Activated effector memory CD4-positive, alpha-beta T cell treated with anti-CD3 and anti-CD28 coated beads, Interleukin-2, amount 50 U/mL, for 16 hours (primary cell): ENCODE data around the gene DUSP22.

ENCODE experiments used
- DNase-seq: peaks from one replicate; pipeline ENCODE4 v3.0.0-alpha.2; 2020

Gene DUSP22

DNA sequence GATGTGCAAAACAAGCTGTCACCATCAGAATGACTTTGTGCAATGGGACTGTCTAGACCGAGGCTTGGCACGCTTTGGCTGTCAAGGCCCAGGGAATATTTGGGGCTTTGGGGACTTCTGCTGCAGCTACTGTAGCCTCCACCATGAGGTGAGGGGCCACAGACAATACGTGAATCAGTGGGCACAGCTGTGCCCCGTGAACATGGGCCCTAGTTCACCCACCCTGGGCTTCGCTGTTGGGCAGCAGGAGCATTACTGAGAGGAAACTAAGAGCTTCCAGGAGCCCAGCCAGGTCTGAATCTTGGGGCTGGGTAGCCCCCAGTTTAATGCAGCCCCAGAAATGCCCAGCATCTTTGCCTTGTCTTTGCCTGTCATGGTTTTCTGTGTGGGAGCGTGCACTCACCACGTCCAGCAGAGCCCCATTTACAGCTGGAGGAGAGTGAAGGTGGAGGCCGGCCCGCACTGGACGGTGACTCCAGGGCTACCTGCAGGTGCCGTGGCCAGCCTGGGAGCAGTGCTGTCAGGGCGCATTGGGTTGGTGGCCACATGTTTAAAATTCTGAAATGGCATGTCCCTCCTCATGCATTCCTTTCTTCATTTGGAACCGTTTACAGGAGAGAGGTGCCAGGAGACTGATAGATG lies 34.7 kb downstream of the DUSP22 start:
- no peak for DNase-seq

DNA sequence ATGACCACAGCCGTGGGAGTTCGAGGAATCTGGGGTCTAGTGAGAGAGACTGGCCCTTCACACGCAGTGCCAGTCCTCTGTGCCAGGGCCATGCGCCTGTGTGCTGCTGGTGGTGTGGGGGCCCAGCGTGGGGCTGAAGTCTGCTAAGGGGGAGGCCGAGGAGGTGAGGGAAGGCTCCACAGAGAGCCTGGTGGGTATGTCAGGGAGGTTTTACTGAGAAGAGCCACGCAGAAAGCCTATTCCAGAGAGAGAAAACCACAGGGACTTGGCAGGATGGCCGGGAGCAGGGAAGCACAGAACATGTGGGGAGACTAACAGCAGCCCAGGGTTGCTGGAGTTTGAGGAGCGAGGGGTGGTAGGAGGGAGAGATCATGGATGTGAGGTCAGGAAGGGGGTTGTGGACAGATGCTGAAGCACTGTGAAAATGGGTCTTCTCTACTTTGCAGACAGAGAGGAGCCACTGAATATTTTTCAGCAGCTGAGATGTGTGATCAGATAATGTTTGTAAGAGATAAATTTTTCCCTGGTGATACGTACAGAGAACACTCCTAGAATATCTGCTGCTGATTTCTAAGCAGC lies 35.3 kb downstream of the DUSP22 start:
- DNase-seq = no peak

DNA sequence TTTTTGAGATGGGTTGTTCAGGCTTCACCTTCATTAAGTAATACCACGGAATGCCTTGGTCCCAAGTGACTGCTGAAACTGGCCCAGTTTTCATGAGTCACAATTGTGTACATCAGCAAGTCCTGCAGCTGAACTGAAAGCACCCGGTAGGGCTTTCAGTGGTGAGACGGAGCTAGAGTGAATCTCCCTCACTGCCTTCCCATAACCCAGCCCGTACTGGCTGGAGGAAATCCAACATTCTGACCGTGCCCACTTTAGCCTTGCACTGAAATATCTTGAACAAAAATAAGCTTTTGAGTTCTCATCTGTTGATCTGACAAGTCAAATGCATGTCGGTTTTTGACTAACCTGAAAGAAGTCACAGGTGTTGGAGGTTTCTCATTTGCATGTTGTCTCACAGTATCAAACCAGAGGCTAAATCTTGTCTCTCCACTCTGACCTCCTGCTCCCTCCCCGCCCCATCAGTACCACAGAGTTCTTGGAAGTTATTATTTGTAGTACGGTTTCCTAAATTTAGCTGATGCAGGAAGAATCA lies 35.9 kb downstream of the DUSP22 start:
- DNase-seq = no peak

DNA sequence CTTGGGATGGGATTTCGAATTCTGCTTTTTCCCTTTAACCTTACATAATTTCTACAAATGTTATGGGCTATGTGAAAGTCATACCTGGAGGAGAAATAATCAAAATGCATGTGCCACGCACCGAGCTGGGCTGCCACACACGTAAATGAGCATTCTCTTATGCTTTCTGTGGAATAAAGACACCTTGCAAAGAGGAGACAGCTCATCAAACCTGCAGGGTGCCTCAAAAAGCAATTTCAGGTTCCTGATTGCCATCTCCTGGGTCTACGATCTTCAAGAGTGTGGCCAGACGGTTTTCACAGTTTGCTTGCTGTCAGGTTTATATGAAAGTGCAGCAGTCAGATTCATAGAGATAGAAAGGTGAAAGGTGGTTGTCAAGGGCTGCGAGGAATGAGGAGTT lies 36.6 kb downstream of the DUSP22 start:
- DNase-seq = no peak

DNA sequence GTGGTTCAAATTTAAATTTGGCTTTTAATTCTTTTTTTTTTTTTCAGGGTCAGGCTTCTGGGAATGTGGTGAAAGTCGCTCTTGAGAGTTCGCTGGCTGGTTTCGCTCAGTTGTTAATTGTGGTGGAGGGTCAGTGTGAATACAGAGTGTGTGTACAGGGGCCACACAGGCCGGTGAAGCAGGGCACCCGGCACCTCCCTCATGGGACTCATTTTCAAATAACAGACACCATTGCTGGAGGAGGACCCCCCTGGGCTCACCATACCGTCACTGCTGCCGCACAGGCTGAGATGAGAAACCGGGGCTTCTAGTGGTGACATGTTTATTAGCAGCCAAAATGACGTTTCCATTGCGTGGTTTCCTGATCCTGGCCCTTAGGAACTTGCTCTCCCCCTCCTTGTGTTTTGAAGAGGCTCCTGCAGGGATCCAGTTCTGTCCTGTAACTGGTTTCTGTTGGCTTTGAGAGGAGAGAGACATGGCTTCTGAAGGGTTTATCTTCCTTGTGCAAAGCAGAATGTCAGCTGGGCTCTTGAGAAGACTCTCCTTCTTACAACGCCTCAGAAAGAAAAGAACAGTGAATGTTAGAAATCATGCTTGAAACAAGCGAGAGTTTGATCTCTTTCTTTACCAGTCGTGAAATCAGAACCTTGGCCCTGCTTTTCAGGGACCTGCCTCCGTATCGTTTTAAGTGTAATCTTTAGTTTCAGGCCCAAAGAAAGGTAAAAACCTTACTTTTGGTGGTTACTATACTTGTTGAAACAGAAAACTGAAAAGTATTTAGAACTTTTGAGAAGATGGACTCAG lies 37.8 kb downstream of the DUSP22 start:
- DNase-seq = no peak

DNA sequence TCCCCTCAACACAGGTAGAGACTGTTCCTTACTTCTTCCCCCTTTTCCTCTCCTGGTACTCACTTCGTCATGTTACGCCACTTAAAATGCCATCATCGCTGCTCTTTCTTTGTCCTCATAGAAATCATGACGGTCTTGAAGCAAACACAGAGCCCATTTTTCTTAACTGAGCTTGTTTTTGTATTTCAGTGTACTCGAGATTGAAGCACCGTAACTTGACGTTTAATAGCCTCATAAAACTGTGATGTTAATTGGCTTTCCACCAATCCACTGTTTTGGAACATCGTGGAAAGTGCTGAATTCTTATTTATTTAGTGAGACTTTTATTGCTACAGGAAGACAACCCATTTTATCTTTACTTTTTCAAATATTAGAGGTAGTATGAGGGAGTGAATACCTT lies 38.7 kb downstream of the DUSP22 start:
- no peak for DNase-seq

DNA sequence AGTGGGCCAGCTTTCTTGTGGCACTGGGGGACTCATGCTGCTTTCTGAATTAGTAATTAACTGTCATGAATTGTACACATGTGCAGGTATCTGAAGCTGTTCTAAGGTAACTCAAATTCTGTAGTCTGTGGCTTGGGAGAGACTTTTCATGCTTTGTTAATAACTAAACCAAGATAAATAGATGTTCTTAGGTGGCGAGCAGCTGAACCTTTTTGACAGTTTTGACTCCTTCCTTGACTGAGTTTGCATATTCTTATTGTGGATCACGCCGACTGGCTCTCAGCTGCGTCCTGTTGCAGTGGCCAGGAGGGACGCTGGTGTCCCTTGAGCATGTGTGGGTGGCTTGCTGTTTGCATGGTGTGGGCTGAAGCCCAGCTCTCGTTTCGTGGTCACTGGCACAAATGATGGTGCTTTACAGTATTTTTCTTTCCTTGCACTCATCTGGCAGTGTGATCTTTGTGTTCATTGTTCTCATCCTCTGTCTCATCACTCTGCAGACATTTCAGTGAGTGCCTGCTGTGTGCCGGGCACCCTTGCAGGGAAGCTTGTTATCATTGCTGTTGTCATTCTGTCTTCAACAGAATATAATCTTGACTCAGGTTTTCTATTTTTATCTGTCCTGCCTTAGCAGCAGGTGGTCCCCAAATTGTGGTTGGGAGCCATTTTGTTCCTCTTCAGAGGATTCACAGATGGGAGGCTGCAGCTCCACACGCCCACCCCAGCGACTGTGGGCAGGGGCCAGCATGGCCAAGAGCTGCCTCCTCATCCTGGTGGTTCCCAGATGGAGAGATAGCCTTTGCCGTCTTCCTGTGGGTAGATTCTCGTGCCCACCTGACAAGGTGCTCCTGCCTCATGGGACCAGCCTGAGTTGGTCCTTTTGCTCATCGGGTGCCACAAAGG lies 39.6 kb downstream of the DUSP22 start:
- no peak for DNase-seq

DNA sequence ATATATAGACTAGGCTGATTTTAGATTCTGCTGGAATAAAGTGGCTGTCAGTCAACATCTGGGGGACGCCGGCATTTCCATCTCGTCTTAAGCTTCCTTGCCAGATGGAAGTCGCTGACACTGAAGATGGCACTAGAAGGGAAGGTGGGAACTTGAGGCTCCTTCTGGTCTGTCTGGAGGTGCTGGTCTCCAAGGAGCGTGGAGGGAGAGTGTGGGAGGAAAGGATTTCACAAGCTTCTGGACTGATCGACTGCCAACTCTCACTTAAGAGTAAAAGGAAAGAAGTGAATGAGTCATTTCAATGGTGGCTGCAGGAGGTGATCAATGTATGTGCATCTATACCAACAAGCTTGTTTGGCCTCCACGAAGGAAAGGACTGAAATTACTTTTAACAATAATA lies 40.4 kb downstream of the DUSP22 start:
- no peak for DNase-seq

DNA sequence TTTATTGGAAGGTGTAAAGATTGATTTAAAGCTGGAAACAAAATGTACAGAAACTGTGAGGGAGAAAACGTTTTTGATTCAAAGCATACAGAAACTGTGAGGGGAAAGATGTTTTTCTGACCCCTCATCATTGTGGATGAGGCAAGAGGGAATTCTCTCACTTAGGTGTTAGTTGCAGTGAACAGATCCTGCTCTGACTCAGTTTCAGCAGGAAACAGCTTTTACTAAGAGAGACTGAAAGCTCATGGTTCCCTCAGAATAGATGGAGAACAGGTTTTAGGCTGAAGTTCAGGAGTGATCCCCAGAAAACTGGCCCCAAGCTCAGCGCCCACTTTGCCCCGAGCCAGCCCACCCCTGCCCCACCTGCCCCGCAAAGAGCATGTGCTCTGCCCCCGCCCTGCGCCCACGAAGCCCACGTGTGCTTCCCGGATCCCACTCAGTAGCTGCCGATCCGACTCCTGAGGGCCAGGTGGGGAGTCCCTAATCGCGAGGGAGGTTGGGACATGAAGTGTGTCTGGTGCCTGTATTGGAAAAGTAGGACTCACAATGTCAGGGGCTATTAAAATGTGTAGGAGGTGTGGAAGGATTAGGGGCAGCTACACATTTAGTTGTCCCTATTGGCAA lies 41.2 kb downstream of the DUSP22 start:
- no peak for DNase-seq

DNA sequence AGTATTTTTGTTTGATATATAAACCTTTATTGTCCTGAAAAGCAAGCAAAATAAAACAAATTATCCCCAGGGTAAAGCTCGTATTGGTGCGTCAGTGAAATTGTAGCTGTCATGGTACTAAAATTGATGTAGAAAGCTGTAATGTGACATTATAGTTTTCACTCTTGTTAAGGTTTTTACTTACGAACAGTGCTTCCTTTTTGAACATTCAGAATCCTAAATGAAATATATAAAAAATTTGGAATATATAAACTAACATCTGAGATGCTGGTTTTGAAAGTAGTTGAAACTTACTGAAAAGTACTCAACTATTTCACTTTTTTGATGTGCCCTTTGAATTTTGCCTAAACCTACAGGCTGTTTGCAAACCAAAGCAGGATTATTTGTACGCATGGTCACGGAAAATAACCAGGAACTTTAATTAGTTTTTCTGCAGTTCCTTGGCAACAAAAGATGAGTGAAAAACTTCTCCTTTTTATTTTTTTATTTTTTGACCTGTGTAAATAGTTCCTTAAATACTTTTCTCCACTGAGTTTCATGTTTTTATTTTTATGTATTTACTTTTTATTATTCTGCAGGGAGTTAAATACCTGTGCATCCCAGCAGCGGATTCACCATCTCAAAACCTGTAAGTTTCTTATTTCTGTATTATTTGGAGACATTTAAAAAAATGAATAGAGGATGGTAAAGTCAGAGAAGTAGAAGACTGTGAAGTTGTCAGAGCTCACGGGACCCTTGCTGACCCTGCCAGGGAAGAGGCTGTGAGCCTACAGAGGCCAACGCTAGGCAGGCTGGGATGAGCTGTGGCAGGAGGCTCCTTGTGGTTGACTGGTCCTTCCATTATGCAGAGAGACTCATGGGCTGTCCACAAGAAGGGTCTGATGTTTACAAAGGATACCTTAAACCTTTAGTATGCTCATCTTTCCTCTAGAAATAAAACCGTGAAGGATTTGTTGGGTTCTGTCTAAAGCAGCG lies 42.5 kb downstream of the DUSP22 start:
- DNase-seq = no peak

DNA sequence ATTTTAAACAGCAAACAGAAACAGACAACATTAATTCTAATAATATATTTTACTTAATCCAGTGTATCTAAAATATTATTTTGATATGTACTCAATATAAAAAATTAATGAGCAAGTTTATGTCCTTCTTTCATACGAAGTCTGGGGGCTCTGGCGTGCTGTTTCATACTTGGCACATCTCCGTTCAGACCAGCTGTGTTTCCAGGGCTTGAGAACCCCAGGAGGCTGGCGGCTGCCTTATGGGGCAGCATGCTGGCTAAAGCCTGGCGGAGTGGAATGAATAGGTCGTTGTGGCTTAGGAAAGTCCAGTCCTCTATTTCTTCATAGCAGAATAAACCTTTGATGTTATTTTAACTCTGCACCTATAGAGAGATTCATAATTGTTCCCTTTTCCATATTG lies 43.3 kb downstream of the DUSP22 start:
- no peak for DNase-seq

DNA sequence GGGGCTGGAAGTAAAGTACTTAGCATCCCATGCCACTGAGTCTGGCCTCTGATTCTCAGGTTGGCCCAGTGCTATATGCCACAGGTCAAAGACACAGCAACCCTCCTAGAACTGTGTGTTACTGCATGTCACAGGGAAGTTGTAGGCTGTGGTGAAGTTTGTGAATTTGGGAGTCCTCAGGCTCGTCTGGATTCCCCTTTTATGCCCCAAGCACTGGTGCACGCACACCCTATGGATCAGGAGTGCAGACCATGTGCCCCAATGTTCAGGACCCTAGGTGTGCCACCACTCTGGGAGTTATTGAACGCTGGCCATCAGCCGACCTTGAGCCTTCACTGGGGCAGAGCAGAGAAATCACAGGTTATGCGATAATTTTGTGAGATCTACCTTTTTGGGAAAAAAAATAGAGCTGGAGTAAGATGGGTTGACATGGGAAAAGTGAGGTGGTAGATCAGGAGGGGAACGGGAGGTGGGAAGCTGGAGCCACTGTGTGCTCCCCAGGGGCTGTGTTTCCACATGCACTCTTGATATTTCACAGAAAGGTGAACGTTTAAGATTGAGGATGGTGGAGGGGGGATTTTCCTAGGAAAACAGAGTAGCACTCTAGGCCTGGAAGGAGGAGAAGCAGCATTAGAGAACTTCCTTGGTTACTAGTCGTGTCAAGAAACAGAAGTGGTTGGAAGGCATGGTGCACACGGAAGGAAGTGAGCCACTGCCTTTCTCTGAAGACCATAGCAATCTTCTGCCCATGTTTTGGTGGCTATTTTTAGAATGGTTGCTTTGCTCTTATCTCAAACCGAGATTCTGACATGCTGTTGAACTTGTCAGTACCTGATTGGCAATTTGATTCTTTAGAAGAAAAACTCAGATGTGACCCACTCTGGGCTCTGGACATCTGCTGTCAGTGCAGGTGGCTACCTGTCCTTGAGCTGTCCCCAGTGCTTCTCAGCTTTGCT lies 44.1 kb downstream of the DUSP22 start:
- no peak for DNase-seq

DNA sequence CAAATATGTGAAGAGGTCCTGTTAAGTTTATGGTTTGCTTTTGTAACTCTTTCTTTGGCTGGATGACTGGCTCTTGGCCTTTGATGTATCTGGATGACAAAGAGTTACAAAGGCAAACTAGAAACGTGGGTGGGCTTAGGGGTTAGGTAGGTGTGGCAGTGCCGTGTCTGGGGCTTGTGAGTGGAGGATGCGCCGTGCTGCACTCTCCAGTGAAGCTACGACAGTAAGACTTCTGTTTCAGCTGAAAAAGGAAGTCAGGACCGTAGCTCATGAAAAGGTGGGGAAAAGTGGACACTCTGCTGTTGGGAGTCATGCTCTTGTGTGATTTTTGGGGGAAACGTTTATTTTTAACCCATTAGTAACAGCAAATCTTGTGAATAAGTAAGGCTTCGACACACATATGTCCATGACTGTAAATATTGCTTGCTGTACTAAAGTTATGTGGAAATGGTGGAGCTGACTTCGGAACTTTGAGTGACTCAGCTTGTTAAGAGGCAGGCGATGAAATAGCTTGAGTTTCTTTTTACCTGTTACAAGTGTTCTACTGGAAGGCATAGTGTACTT lies 45.6 kb downstream of the DUSP22 start:
- no peak for DNase-seq

DNA sequence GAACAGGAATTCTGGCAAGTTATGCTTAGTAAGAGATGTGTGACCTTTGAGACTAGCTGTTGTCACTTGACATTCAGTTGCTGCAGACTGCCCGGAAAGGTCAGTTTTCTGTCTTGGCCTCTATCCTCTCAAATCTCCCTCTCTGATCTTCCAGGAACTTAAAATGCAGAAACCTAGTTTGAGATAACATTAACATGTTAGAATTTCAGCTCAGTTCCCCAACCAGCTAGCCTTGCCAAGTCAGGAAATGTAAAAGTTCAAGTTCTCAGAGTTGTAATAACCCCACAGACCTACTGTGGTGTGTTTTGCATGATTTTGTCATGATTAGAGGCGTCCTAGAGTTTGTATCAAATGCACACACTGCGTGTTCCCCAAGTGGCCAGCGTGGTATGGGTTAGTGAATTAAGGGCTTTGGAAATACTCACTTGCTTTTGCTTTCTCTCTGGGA lies 46.6 kb downstream of the DUSP22 start:
- no peak for DNase-seq

DNA sequence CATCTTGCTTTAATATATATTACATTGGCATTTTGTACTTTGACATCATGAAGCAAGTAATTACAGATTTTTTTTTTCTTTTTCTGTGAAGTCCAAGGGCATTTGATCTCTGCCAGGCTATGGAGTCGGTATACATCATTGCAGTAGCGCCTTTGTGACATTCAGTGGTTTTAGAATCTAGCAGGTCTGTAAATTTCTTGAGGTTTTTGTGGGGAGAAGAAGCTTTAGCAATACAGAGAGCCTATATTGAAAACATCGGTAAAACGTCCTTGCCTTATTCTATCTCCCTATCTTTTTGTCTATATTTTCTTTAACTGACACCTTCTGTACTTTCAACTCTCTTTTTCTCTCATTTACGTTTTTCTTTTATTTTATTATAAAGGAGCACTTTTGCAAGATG lies 47.2 kb downstream of the DUSP22 start:
- no peak for DNase-seq

DNA sequence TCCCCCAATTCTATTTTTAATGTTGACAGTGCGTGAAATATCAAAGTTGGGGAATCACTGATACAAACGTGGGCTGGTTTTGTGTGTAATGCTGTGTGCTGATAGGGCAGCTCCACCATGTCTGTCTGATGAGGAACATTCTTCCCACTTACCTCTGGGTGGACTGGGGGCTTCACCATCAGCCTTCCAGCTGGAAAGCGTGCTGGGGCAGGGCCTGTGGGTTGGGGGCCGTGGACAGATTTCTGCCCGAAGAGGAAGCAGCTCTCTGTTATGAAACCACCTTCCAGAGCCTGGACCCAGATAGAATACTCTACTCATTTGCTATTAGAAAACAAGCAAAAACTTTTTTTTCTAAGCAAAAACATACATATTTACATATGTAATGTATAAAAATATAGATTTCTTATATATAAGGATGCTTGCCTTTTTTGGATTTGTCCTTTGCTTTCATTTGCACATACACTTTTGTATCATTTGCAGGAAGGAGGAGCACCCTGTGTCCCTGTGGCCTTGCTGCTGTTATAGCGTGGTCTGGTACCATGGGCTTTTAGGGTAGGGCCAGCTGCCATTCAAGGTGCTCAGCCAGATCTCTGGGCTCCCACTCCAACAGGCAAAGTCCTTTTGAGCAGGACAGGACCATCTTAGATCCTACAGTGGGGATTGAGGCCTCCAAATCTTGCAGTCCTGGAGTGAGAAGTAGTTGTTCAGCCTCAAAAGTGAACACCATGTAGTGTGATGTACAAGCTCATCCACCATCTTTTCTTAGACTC lies 48.1 kb downstream of the DUSP22 start:
- no peak for DNase-seq

DNA sequence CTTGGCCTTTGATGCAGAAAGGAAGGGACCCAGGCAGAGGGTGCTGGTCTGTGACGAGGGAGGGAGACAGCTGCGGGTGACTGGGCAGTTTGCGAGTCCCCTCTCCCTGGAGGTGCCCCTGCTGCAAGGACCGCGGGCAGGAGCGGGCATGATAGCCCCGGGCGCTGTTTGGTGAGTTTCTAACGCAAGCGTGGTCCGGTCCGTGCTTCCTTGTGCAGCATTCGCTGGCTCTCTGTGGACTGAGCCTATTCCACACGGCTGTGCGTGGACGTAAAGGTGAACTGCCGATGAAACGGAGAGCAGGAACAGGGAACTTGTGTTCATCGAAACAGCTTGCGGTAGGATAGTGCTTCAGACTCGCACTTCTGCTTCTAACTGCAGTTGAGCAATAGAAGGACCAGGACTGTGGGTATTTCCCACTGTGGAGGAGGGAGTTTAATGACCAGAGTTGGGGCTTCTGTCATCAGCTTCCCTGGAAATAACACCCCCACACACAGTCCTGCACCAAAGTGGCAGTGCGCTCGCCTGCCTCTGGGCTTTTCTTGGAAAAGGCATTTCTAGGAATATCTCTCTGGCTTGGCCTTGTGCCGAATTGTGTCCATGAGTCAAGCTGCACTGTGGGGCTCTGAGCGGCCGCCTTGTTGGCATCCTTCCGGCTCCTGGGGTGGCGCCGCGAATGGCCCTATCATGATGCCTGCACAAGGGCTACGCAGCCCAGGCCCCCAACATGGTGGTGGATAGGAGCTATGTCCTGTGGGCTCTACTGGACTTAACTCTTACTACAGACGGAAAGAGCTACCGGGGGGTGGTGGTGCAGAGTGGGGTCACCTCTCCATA lies 48.9 kb downstream of the DUSP22 start:
- DNase-seq = no peak
